K562 (cell line): ENCODE measurements around the gene ARHGAP10. TPM values are rescaled to one million over a fixed set of nuclear protein-coding genes. Genes with fewer than 3 reads are reported as not detected.

ENCODE experiments used
- ATAC-seq: fragments of 200-7000 bp; cut with Tn5 transposase; 3 replicates; pipeline ENCODE4 v1.9.1; 2020; ENCODE audit warnings: moderate library complexity
- BruUV-seq: library from RNA; stranded (reverse); fragments of 400-500 nt; replicated peaks from 2 replicates; lab custom pipeline; 2021; lab: Mats Ljungman, UMichigan
- CTCF ChIA-PET: fragments of 300-600 bp; formaldehyde crosslinking; extraction: SDS; loops from one replicate; lab custom pipeline; 2021; ENCODE audit warnings: low intra/inter-chr PET ratio; lab: Yijun Ruan, JAX
- POLR2A ChIA-PET: fragments of 300-600, 350-650 bp; sonication (Branson Sonifier 250); formaldehyde crosslinking; extraction: SDS; loops from one replicate; lab custom pipeline; 2021; ENCODE audit warnings: antibody characterized with exemption, inconsistent platforms; lab: Yijun Ruan, JAX
- DNase-seq, 4 experiments: peaks; one replicate each; pipeline versions ENCODE4 v3.0.0 to v3.0.0-alpha.2; 2011 to 2018; ENCODE audit warnings: low spot score in 3 of 4, mixed read lengths in 3 of 4; ENCODE audit errors: extremely low read depth in 1 of 4
- FAIRE-seq: peaks from 2 replicates; lab custom pipeline; 2011; peaks lifted over from hg19 to GRCh38; lab: Jason Lieb, UNC
- H2AFZ ChIP-seq: 2 replicates; pipeline ENCODE4 v1.6.0; 2011; ENCODE audit warnings: low read depth, low read length, control low read depth, inconsistent platforms
- H3K27ac ChIP-seq: fragments of 200-600 bp; 3 replicates; pipeline ENCODE4 v1.8.0; 2011; ENCODE audit warnings: low read depth, mild to moderate bottlenecking, control low read depth, inconsistent platforms, low read length, moderate library complexity, mixed read lengths; ENCODE audit errors: extremely low read depth
- H3K27me3 ChIP-seq, 2 experiments: fragments of 300-600 bp in 1 of 2; 2 replicates in 1 of 2; 3 replicates in 1 of 2; pipeline versions ENCODE4 v1.6.0 to v1.8.0; 2011; ENCODE audit warnings: inconsistent platforms in 2 of 2, low read length in 2 of 2, mild to moderate bottlenecking in 1 of 2, mixed read lengths in 1 of 2, moderate library complexity in 1 of 2; ENCODE audit not compliant: control insufficient read depth in 2 of 2, insufficient read depth in 2 of 2
- H3K36me3 ChIP-seq: fragments of 300-600 bp; 3 replicates; pipeline ENCODE4 v1.8.0; 2011; ENCODE audit warnings: mild to moderate bottlenecking, low read length, inconsistent platforms; ENCODE audit not compliant: control insufficient read depth, insufficient read depth
- H3K4me1 ChIP-seq, 2 experiments: fragments of 200-600 bp in 1 of 2; replicated peaks in 1 of 2; 2 replicates in 1 of 2; 3 replicates in 1 of 2; pipeline versions ENCODE4 v1.5.1 to v1.8.0; 2011; ENCODE audit warnings: inconsistent platforms in 2 of 2, low read length in 2 of 2, mild to moderate bottlenecking in 1 of 2, mixed read lengths in 1 of 2, moderate library complexity in 1 of 2; ENCODE audit not compliant: control insufficient read depth in 2 of 2, insufficient read depth in 2 of 2
- H3K4me2 ChIP-seq: 2 replicates; pipeline ENCODE4 v1.6.1; 2011; ENCODE audit warnings: low read length, control low read depth, inconsistent platforms, mixed read lengths; ENCODE audit not compliant: insufficient read depth
- H3K4me3 ChIP-seq: fragments of 200-600 bp; sonication (generic), shearing (Covaris generic); 2 replicates; pipeline ENCODE4 v1.5.1; 2016; ENCODE audit warnings: control low read depth, inconsistent platforms
- H3K79me2 ChIP-seq: fragments of 200-600 bp; 3 replicates; pipeline ENCODE4 v1.8.0; 2011; ENCODE audit warnings: low read length, inconsistent platforms; ENCODE audit not compliant: control insufficient read depth, insufficient read depth
- H3K9ac ChIP-seq, 2 experiments: 2 replicates each; pipeline versions ENCODE4 v1.6.0 to v1.6.1; 2011; ENCODE audit warnings: low read depth in 2 of 2, low read length in 2 of 2, control low read depth in 1 of 2, inconsistent platforms in 1 of 2, mild to moderate bottlenecking in 1 of 2, mixed read lengths in 1 of 2; ENCODE audit not compliant: insufficient read depth in 1 of 2
- H3K9me1 ChIP-seq: one replicate; pipeline ENCODE4 v1.6.0; 2011; ENCODE audit warnings: inconsistent platforms, mild to moderate bottlenecking, low read length, moderate library complexity; ENCODE audit not compliant: control insufficient read depth, insufficient read depth
- H3K9me3 ChIP-seq: replicated peaks from 2 replicates; pipeline ENCODE4 v1.5.1; 2011; ENCODE audit warnings: low read depth, low read length, inconsistent platforms; ENCODE audit not compliant: control insufficient read depth, insufficient read depth
- H4K20me1 ChIP-seq: replicated peaks from 2 replicates; pipeline ENCODE4 v1.6.1; 2011; ENCODE audit warnings: low read length, inconsistent platforms, mixed read lengths; ENCODE audit not compliant: control insufficient read depth, insufficient read depth
- BRF1 ChIP-seq: IDR thresholded peaks from 3 replicates; pipeline ENCODE4 v1.6.1; 2011; ENCODE audit warnings: borderline replicate concordance, mild to moderate bottlenecking; ENCODE audit not compliant: insufficient read length; ENCODE audit errors: extremely low read depth
- CBFA2T2 ChIP-seq: fragments of 450-650 bp; conservative IDR thresholded peaks from 2 replicates; pipeline ENCODE4 v1.6.1; 2017; ENCODE audit warnings: mild to moderate bottlenecking
- MEF2D ChIP-seq: conservative IDR thresholded peaks from 2 replicates; pipeline ENCODE4 v1.6.1; 2016; ENCODE audit warnings: low read depth, missing genetic modification characterization, missing compliant biosample characterization
- NR2F6 ChIP-seq: fragments of 450-650 bp; formaldehyde crosslinking; IDR thresholded peaks from 2 replicates; pipeline ENCODE4 v1.4.0; 2020; ENCODE audit warnings: mild to moderate bottlenecking
- PYGO2 ChIP-seq: fragments of 450-650 bp; IDR thresholded peaks from 2 replicates; pipeline ENCODE4 v1.6.1; 2016; ENCODE audit warnings: mild to moderate bottlenecking, missing genetic modification characterization, moderate library complexity, missing compliant biosample characterization
- SLC30A9 ChIP-seq: fragments of 250-450 bp; sonication (Bioruptor Pico); IDR thresholded peaks from 2 replicates; pipeline ENCODE4 v1.8.0; 2022; ENCODE audit warnings: mild to moderate bottlenecking, moderate library complexity
- ZC3H8 ChIP-seq: fragments of 450-650 bp; IDR thresholded peaks from 2 replicates; pipeline ENCODE4 v1.6.1; 2017
- WGBS: fragments of 100-300 bp; shearing (Covaris generic); methylation state at CpG from one replicate; pipeline ENCODE4 v1.1.6; 2016; ENCODE audit warnings: low coverage, mixed read lengths; ENCODE audit not compliant: insufficient coverage; ENCODE audit errors: missing lambda C conversion rate; 5-methylcytosine and 5-hydroxymethylcytosine counted together
- in situ Hi-C: fragments of 300-500 bp; cut with MboI; formaldehyde crosslinking; loops from 4 replicates; pipeline ENCODE4 v1.15.0; 2018; ENCODE audit warnings: inconsistent platforms, mixed read lengths
- intact Hi-C: fragments of 100-400 bp; cut with micrococcal nuclease; formaldehyde crosslinking; loops from 2 replicates; pipeline ENCODE4 v1.14.2; 2022
- polyA plus RNA-seq, 8 experiments: library from polyadenylated mRNA; depleted of rRNA in 4 of 8; stranded (reverse) in 5 of 8; unstranded in 3 of 8; fragments of >200 nt; fragmentation: Nextera tagmentation in 2 of 8; fragmentation: Illumina TruSeq in 1 of 8; extraction: Ambion mirVana in 2 of 8; extraction: Trizol in 1 of 8; gene quantifications; 2 replicates each; pipeline versions ENCODE4 v1.2.1 to v1.2.3, GENCODE V29; 2011 to 2014; ENCODE audit warnings: inconsistent platforms in 1 of 8, missing spikeins in 1 of 8
- total RNA-seq, 7 experiments: library from RNA; depleted of rRNA in 6 of 7; stranded (reverse); fragments of >200 nt in 6 of 7; fragmentation: Illumina TruSeq in 2 of 7; extraction: Trizol in 2 of 7; gene quantifications; 2 replicates each; pipeline versions ENCODE4 v1.2.1 to v1.2.3, GENCODE V29; 2011 to 2021; ENCODE audit warnings: low replicate concordance in 1 of 7
- TF ChIP-seq, protein P1 (sequence below): fragments of 450-650 bp; IDR thresholded peaks from 2 replicates; pipeline ENCODE4 v1.6.1; 2016; ENCODE audit warnings: low read depth, mild to moderate bottlenecking, moderate library complexity
- TF ChIP-seq, protein P2 (sequence below): conservative IDR thresholded peaks from 2 replicates; pipeline ENCODE4 v1.6.1; 2011; ENCODE audit warnings: low read depth, mild to moderate bottlenecking, low read length; ENCODE audit not compliant: control insufficient read depth
- TF ChIP-seq, protein P3 (sequence below): fragments of 250-450 bp; sonication (Bioruptor Pico); IDR thresholded peaks from 2 replicates; pipeline ENCODE4 v1.8.0; 2021; ENCODE audit warnings: borderline replicate concordance, mild to moderate bottlenecking, moderate library complexity; ENCODE audit not compliant: poor library complexity, severe bottlenecking
- TF ChIP-seq, protein P4 (sequence below): fragments of 450-650 bp; IDR thresholded peaks from one replicate; pipeline ENCODE4 v1.6.1; 2018; ENCODE audit warnings: mild to moderate bottlenecking, moderate library complexity; ENCODE audit not compliant: partially characterized antibody
- TF ChIP-seq, protein P5 (sequence below), 3 experiments: fragments of 200-800 bp in 1 of 3; fragments of 250-450 bp in 1 of 3; fragments of 450-650 bp in 1 of 3; sonication (Bioruptor Pico) in 1 of 3; sonication (Bioruptor generic) in 1 of 3; formaldehyde crosslinking in 1 of 3; IDR thresholded peaks; 2 replicates each; pipeline versions ENCODE4 v1.6.1 to v1.8.0; 2016 to 2022; ENCODE audit warnings: mild to moderate bottlenecking in 2 of 3, missing genetic modification characterization in 2 of 3, missing compliant biosample characterization in 1 of 3, moderate library complexity in 1 of 3

ARHGAP10 gene
- total and polyA plus RNA-seq, 9 of the 15 experiments (the other 6 are each of a cell fraction or from before 2014, with no cell fraction given): 0.03 to 0.22 (median 0.06) TPM; not detected in 3

GRCh38 chr4:147825451-147826287, 93.8 kb downstream of the ARHGAP10 start (continued):
- TF ChIP-seq, protein P1, sequence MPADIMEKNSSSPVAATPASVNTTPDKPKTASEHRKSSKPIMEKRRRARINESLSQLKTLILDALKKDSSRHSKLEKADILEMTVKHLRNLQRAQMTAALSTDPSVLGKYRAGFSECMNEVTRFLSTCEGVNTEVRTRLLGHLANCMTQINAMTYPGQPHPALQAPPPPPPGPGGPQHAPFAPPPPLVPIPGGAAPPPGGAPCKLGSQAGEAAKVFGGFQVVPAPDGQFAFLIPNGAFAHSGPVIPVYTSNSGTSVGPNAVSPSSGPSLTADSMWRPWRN: no peak

DNA sequence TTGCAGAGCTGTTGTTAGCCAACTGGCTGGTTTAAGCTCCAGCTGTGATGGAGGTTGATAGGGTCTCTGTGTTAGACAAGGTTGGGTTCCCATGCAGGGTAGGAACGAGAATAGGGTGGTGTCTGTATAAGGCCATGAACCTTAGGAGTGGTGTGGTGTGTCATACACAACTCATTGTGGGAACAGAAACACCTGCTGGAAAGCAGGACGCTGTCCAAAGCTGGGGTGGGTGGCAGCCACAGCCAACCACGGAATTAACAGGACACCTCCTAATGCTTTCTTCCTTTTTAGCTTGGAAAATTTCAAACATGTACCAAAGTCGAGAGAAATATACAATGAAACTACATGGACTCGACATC, 94.4 kb downstream of the ARHGAP10 start:
- H3K4me1 ChIP-seq: no peaks in the 10 kb centered on the region
- TF ChIP-seq PYGO2 (tag) (no peak), SLC30A9 (CRISPR knock-in tag) (no peak), MEF2D (tag) (no peak), CBFA2T2 (no peak), NR2F6 (no peak), BRF1 (no peak), ZC3H8 (no peak)
- TF ChIP-seq, protein P2, sequence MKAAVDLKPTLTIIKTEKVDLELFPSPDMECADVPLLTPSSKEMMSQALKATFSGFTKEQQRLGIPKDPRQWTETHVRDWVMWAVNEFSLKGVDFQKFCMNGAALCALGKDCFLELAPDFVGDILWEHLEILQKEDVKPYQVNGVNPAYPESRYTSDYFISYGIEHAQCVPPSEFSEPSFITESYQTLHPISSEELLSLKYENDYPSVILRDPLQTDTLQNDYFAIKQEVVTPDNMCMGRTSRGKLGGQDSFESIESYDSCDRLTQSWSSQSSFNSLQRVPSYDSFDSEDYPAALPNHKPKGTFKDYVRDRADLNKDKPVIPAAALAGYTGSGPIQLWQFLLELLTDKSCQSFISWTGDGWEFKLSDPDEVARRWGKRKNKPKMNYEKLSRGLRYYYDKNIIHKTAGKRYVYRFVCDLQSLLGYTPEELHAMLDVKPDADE: no peak
- TF ChIP-seq, protein P3, sequence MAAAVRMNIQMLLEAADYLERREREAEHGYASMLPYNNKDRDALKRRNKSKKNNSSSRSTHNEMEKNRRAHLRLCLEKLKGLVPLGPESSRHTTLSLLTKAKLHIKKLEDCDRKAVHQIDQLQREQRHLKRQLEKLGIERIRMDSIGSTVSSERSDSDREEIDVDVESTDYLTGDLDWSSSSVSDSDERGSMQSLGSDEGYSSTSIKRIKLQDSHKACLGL (CRISPR knock-in tag): no peak
- TF ChIP-seq, protein P4, sequence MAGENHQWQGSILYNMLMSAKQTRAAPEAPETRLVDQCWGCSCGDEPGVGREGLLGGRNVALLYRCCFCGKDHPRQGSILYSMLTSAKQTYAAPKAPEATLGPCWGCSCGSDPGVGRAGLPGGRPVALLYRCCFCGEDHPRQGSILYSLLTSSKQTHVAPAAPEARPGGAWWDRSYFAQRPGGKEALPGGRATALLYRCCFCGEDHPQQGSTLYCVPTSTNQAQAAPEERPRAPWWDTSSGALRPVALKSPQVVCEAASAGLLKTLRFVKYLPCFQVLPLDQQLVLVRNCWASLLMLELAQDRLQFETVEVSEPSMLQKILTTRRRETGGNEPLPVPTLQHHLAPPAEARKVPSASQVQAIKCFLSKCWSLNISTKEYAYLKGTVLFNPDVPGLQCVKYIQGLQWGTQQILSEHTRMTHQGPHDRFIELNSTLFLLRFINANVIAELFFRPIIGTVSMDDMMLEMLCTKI: no peak
- TF ChIP-seq, protein P5, sequence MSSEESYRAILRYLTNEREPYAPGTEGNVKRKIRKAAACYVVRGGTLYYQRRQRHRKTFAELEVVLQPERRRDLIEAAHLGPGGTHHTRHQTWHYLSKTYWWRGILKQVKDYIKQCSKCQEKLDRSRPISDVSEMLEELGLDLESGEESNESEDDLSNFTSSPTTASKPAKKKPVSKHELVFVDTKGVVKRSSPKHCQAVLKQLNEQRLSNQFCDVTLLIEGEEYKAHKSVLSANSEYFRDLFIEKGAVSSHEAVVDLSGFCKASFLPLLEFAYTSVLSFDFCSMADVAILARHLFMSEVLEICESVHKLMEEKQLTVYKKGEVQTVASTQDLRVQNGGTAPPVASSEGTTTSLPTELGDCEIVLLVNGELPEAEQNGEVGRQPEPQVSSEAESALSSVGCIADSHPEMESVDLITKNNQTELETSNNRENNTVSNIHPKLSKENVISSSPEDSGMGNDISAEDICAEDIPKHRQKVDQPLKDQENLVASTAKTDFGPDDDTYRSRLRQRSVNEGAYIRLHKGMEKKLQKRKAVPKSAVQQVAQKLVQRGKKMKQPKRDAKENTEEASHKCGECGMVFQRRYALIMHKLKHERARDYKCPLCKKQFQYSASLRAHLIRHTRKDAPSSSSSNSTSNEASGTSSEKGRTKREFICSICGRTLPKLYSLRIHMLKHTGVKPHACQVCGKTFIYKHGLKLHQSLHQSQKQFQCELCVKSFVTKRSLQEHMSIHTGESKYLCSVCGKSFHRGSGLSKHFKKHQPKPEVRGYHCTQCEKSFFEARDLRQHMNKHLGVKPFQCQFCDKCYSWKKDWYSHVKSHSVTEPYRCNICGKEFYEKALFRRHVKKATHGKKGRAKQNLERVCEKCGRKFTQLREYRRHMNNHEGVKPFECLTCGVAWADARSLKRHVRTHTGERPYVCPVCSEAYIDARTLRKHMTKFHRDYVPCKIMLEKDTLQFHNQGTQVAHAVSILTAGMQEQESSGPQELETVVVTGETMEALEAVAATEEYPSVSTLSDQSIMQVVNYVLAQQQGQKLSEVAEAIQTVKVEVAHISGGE (CRISPR knock-in tag; IDR thresholded peaks at IDR 0.05): no peak

More for the DNA sequence above, 94.4 kb downstream of the ARHGAP10 start:
- in situ Hi-C loops (no loop called here), intact Hi-C loops (no loop called here)
- no peak for ATAC-seq
- Histone ChIP-seq H3K79me2 (no peaks in the 10 kb centered on the region), H4K20me1 (0 out of 2 replicates have a peak, but pooled peaks cover 3% of the 10 kb centered on the region), H3K36me3 (no peaks in the 10 kb centered on the region), H3K27ac (no peak overlapping the region), H3K4me2 (no peak overlapping the region), H3K9me1 (no peaks in the 10 kb centered on the region), H3K9ac (no peak overlapping the region), H3K4me3 (no peak overlapping the region), H3K9me3 (no peaks in the 10 kb centered on the region), H3K27me3 (peaks cover 0 to 4% of the 10 kb centered on the region in 2 experiments; a peak in 1 of 5 replicates), H2AFZ (no peak overlapping the region)
- POLR2A ChIA-PET: no interaction called here
- 0% methylated on average over 5 of the region's 5 CpGs for WGBS
- CTCF ChIA-PET: no interaction called here
- BruUV-seq: no TSS peak
- DNase-seq: no peak
- no peak for FAIRE-seq
